ENCODE data around the gene CTNS. TPM values are rescaled to one million over a fixed set of nuclear protein-coding genes. Genes with fewer than 3 reads are reported as not detected.

The CTNS gene
- 10 to 100 TPM; 10.1 to 13.8 (median 12.1) TPM for polyA plus RNA-seq (ENCODE audit: insufficient read depth in 1 of 5, insufficient read length in 5 of 5, low replicate concordance in 1 of 5)
- long read RNA-seq, donor 1, partial matches to known transcripts = 0 of 2 reads
- long read RNA-seq, donor 1, other reads (novel, unspliced or antisense) = 0 of 2 reads
- long read RNA-seq, donor 2, partial matches to known transcripts = 0 of 4 reads
- long read RNA-seq, donor 2, other reads (novel, unspliced or antisense) = 0 of 4 reads
- long read RNA-seq, donor 3, partial matches to known transcripts = 6 of 6 reads
- long read RNA-seq, donor 3, other reads (novel, unspliced or antisense) = 0 of 6 reads
- long read RNA-seq, donor 4, partial matches to known transcripts = 22 of 28 reads
- long read RNA-seq, donor 4, other reads (novel, unspliced or antisense) = 5 of 28 reads
- long read RNA-seq, donor 5, partial matches to known transcripts = 0 of 3 reads
- long read RNA-seq, donor 5, other reads (novel, unspliced or antisense) = 0 of 3 reads
- long read RNA-seq, donor 6, partial matches to known transcripts = 0 of 1 reads
- long read RNA-seq, donor 6, other reads (novel, unspliced or antisense) = 0 of 1 reads
- long read RNA-seq, donor 7 = 0 reads
- long read RNA-seq, donor 8, partial matches to known transcripts = 0 of 1 reads
- long read RNA-seq, donor 8, other reads (novel, unspliced or antisense) = 0 of 1 reads

- peak; percentile 95 to 96 for DNase-seq
These were observed at the start of gene CTNS, which contains the start of gene SHPK for GRCh38 chr17:3636154-3636907. Gene CTNS (plus strand): TSS chr17:3636760. CDS start chr17:3640207, 3,447 bp downstream. Gene SHPK (minus strand): TSS chr17:3636250. CDS start chr17:3636219, 31 bp downstream.

- DNase-seq = no peak
These were observed 46.8 kb upstream of the CTNS start for GRCh38 chr17:3589784-3590183.

- no peak for DNase-seq
These were observed 46.3 kb upstream of the CTNS start for GRCh38 chr17:3590231-3590630.

- no peak for DNase-seq
These were observed 45.8 kb upstream of the CTNS start for GRCh38 chr17:3590768-3591167.

GRCh38 chr17:3592216-3592860, 44.2 kb upstream of the CTNS start:
- no peak for DNase-seq

- DNase-seq = no peak
These were observed 43.2 kb upstream of the CTNS start for GRCh38 chr17:3593384-3593783.

- peak; percentile 23 to 71 for DNase-seq
These were observed 42.3 kb upstream of the CTNS start for GRCh38 chr17:3594051-3594800.

- no peak for DNase-seq
These were observed 41.6 kb upstream of the CTNS start for GRCh38 chr17:3594976-3595375.

- no peak for DNase-seq
These were observed 39.6 kb upstream of the CTNS start for GRCh38 chr17:3596804-3597464.

GRCh38 chr17:3598078-3598477, 38.5 kb upstream of the CTNS start:
- no peak for DNase-seq

GRCh38 chr17:3600529-3601205, 35.9 kb upstream of the CTNS start:
- DNase-seq = no peak

- no peak for DNase-seq
These were observed 34.1 kb upstream of the CTNS start for GRCh38 chr17:3602499-3602898.

- no peak for DNase-seq
These were observed 33.3 kb upstream of the CTNS start for GRCh38 chr17:3603119-3603869.

GRCh38 chr17:3603870-3604259, 32.7 kb upstream of the CTNS start:
- DNase-seq = no peak

- no peak for DNase-seq
These were observed 26.9 kb upstream of the CTNS start for GRCh38 chr17:3609689-3610088.

GRCh38 chr17:3610523-3610922, 26.0 kb upstream of the CTNS start:
- DNase-seq = no peak

- DNase-seq = no peak
These were observed 23.4 kb upstream of the CTNS start for GRCh38 chr17:3613124-3613523.

GRCh38 chr17:3615160-3615870, 21.2 kb upstream of the CTNS start:
- no peak for DNase-seq
